ENCODE data around the gene UBA6.

The UBA6 gene

GRCh38 chr4:67680581-67681222 is 20.3 kb downstream of the UBA6 start:
- in situ Hi-C loops (cut with HindIII; ENCODE audit: low pct_ligation_motif_present, low sequenced_read_pairs), result no loop called here
- H3K36me3 ChIP-seq (replicated peaks), result peaks cover 30% of the 10 kb centered on the region
- H3K4me3 ChIP-seq (ENCODE audit: low read depth, low read length), result no peak overlapping the region
- peak; percentile 61 for DNase-seq
- peak overlapping the region; percentile 47 for H3K27ac ChIP-seq
- TF ChIP-seq CTCF (IDR thresholded peaks at IDR 0.05; ENCODE audit: low read depth, low read length, missing control alignments), result no peak
- H3K27me3 ChIP-seq (replicated peaks), result no peaks in the 10 kb centered on the region

GRCh38 chr4:67678612-67679011 is 22.3 kb downstream of the UBA6 start:
- Histone ChIP-seq H3K36me3 (replicated peaks) (peaks cover 36% of the 10 kb centered on the region), H3K27me3 (replicated peaks) (no peaks in the 10 kb centered on the region), H3K4me3 (ENCODE audit: low read depth, low read length) (no peak overlapping the region), H3K27ac (no peak overlapping the region)
- DNase-seq, result no peak
- in situ Hi-C loops (cut with HindIII; ENCODE audit: low pct_ligation_motif_present, low sequenced_read_pairs), result no loop called here
- no peak for TF ChIP-seq CTCF (IDR thresholded peaks at IDR 0.05; ENCODE audit: low read depth, low read length, missing control alignments)

- no peak overlapping the region for H3K27ac ChIP-seq
- TF ChIP-seq CTCF (IDR thresholded peaks at IDR 0.05; ENCODE audit: low read depth, low read length, missing control alignments), result no peak
- H3K4me3 ChIP-seq (ENCODE audit: low read depth, low read length), result no peak overlapping the region
- in situ Hi-C loops (cut with HindIII; ENCODE audit: low pct_ligation_motif_present, low sequenced_read_pairs), result no loop called here
- H3K36me3 ChIP-seq (replicated peaks), result peaks cover 46% of the 10 kb centered on the region
- no peak for DNase-seq
- H3K27me3 ChIP-seq (replicated peaks), result no peaks in the 10 kb centered on the region
These were observed 26.9 kb downstream of the UBA6 start for GRCh38 chr4:67674098-67674497.

GRCh38 chr4:67668315-67668714 is 32.6 kb downstream of the UBA6 start:
- in situ Hi-C loops (cut with HindIII; ENCODE audit: low pct_ligation_motif_present, low sequenced_read_pairs), result no loop called here

GRCh38 chr4:67660418-67660817 is 40.5 kb downstream of the UBA6 start:
- no peak for DNase-seq
- no peak overlapping the region for H3K27ac ChIP-seq
- H3K4me3 ChIP-seq (ENCODE audit: low read depth, low read length), result no peak overlapping the region
- no peaks in the 10 kb centered on the region for H3K27me3 ChIP-seq (replicated peaks)
- H3K36me3 ChIP-seq (replicated peaks), result peaks cover 30% of the 10 kb centered on the region
- in situ Hi-C loops (cut with HindIII; ENCODE audit: low pct_ligation_motif_present, low sequenced_read_pairs), result no loop called here
- no peak for TF ChIP-seq CTCF (IDR thresholded peaks at IDR 0.05; ENCODE audit: low read depth, low read length, missing control alignments)

More at GRCh38 chr4:67668315-67668714, 32.6 kb downstream of the UBA6 start:
- Histone ChIP-seq H3K4me3 (ENCODE audit: low read depth, low read length) (no peak overlapping the region), H3K27me3 (replicated peaks) (no peaks in the 10 kb centered on the region), H3K36me3 (replicated peaks) (peaks cover 29% of the 10 kb centered on the region), H3K27ac (no peak overlapping the region)
- DNase-seq, result no peak
- TF ChIP-seq CTCF (IDR thresholded peaks at IDR 0.05; ENCODE audit: low read depth, low read length, missing control alignments), result no peak

- no peak for TF ChIP-seq CTCF (IDR thresholded peaks at IDR 0.05; ENCODE audit: low read depth, low read length, missing control alignments)
- Histone ChIP-seq H3K27ac (no peak overlapping the region), H3K36me3 (replicated peaks) (peaks cover 30% of the 10 kb centered on the region), H3K27me3 (replicated peaks) (no peaks in the 10 kb centered on the region), H3K4me3 (ENCODE audit: low read depth, low read length) (no peak overlapping the region)
- no peak for DNase-seq
- in situ Hi-C loops (cut with HindIII; ENCODE audit: low pct_ligation_motif_present, low sequenced_read_pairs), result no loop called here
These were observed 41.9 kb downstream of the UBA6 start for GRCh38 chr4:67659065-67659464.
